ENCODE data around the gene CDCA5. TPM values are rescaled to one million over a fixed set of nuclear protein-coding genes. Genes with fewer than 3 reads are reported as not detected.

The CDCA5 gene
- total and polyA plus RNA-seq, 2 of the 4 experiments (the other 2 are of a cell fraction), result 9.1 to 14.0 TPM

GRCh38 chr11:65045728-65046127 is 38.1 kb downstream of the CDCA5 start:
- no peak overlapping the region for H4K5ac ChIP-seq (ENCODE audit: low read depth, low read length)
- TF ChIP-seq MAFK (IDR thresholded peaks at IDR 0.05; ENCODE audit: low read depth, low read length) (no peak), POLR2A (IDR thresholded peaks at IDR 0.05; ENCODE audit: low read depth, low read length) (no peak), MXI1 (IDR thresholded peaks at IDR 0.05; ENCODE audit: borderline replicate concordance, low read depth, low read length) (no peak), MAZ (IDR thresholded peaks at IDR 0.05; ENCODE audit: borderline replicate concordance, low read depth, low read length) (no peak), SMC3 (IDR thresholded peaks at IDR 0.05; ENCODE audit: low read depth, low read length) (no peak), CEBPB (IDR thresholded peaks at IDR 0.05; ENCODE audit: low read depth, low read length) (no peak), CHD1 (IDR thresholded peaks at IDR 0.05; ENCODE audit: low read depth, low read length) (no peak), NFE2L2 (IDR thresholded peaks at IDR 0.05; ENCODE audit: low read depth, low read length) (no peak), RFX5 (IDR thresholded peaks at IDR 0.05; ENCODE audit: low read depth, low read length) (no peak), BHLHE40 (IDR thresholded peaks at IDR 0.05; ENCODE audit: low read depth, low read length) (no peak), RAD21 (IDR thresholded peaks at IDR 0.05; ENCODE audit: low read length) (no peak), RCOR1 (IDR thresholded peaks at IDR 0.05; ENCODE audit: insufficient replicate concordance, low read length) (no peak)
- TF ChIP-seq, protein P1, sequence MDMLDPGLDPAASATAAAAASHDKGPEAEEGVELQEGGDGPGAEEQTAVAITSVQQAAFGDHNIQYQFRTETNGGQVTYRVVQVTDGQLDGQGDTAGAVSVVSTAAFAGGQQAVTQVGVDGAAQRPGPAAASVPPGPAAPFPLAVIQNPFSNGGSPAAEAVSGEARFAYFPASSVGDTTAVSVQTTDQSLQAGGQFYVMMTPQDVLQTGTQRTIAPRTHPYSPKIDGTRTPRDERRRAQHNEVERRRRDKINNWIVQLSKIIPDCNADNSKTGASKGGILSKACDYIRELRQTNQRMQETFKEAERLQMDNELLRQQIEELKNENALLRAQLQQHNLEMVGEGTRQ (IDR thresholded peaks at IDR 0.05; ENCODE audit: low read depth, low read length), result no peak
- TF ChIP-seq, protein P2, sequence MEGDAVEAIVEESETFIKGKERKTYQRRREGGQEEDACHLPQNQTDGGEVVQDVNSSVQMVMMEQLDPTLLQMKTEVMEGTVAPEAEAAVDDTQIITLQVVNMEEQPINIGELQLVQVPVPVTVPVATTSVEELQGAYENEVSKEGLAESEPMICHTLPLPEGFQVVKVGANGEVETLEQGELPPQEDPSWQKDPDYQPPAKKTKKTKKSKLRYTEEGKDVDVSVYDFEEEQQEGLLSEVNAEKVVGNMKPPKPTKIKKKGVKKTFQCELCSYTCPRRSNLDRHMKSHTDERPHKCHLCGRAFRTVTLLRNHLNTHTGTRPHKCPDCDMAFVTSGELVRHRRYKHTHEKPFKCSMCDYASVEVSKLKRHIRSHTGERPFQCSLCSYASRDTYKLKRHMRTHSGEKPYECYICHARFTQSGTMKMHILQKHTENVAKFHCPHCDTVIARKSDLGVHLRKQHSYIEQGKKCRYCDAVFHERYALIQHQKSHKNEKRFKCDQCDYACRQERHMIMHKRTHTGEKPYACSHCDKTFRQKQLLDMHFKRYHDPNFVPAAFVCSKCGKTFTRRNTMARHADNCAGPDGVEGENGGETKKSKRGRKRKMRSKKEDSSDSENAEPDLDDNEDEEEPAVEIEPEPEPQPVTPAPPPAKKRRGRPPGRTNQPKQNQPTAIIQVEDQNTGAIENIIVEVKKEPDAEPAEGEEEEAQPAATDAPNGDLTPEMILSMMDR (conservative IDR thresholded peaks at IDR 0.05; ENCODE audit: low read depth, low read length), result no peak
- TF ChIP-seq, protein P3, sequence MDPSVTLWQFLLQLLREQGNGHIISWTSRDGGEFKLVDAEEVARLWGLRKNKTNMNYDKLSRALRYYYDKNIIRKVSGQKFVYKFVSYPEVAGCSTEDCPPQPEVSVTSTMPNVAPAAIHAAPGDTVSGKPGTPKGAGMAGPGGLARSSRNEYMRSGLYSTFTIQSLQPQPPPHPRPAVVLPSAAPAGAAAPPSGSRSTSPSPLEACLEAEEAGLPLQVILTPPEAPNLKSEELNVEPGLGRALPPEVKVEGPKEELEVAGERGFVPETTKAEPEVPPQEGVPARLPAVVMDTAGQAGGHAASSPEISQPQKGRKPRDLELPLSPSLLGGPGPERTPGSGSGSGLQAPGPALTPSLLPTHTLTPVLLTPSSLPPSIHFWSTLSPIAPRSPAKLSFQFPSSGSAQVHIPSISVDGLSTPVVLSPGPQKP (IDR thresholded peaks at IDR 0.05; ENCODE audit: borderline replicate concordance, low read depth, low read length), result no peak
- intact Hi-C loops (cut with micrococcal nuclease), result no loop called here
- DNase-seq, result no peak
- H3K27me3 ChIP-seq (ENCODE audit: control insufficient read depth, insufficient read depth, low read length), result no peaks in the 10 kb centered on the region
- no peaks in the 10 kb centered on the region for H3K9me3 ChIP-seq (ENCODE audit: control insufficient read depth, insufficient read depth, low read length)
- H3K56ac ChIP-seq (ENCODE audit: extremely low read depth, insufficient read depth, low read length), result no peak overlapping the region
- no peaks in the 10 kb centered on the region for H3K4me1 ChIP-seq (ENCODE audit: control insufficient read depth, insufficient read depth, low read length)
- no peak overlapping the region for H2AK5ac ChIP-seq (ENCODE audit: low read depth, low read length)
- H2BK15ac ChIP-seq (ENCODE audit: low read depth, low read length), result no peak overlapping the region
- H2AFZ ChIP-seq (replicated peaks; ENCODE audit: low read length, poor library complexity), result no peak overlapping the region
- WGBS, 2 experiments (ENCODE audit: extremely low coverage in 2 of 2, insufficient read length in 1 of 2), result 87% methylated on average over 3 of the region's 7 CpGs; no CpG with 5 or more reads in 1 of the 2 experiments
- H3K9ac ChIP-seq (ENCODE audit: low read depth, low read length), result no peak overlapping the region
- no peak overlapping the region for H3K18ac ChIP-seq (ENCODE audit: low read depth, low read length)
- H2BK5ac ChIP-seq (ENCODE audit: low read depth, low read length, poor library complexity, severe bottlenecking), result no peak overlapping the region
- no peak overlapping the region for H3K4ac ChIP-seq (ENCODE audit: low read depth, low read length)
- H4K20me1 ChIP-seq (ENCODE audit: insufficient read depth, low read length), result peaks cover 5% of the 10 kb centered on the region; the same call in 1 of the 2 replicates
- ChIA-PET CTCF (interaction anchor here (0.7 kb wide), 1 partner anchor 13 kb away, joined by 8 read pairs; the partner anchor contains the start of gene NAALADL1), POLR2A (ENCODE audit: unreplicated experiment) (no interaction called here)
- no TSS peak for BruUV-seq (replicated peaks)
- no peak overlapping the region for H4K91ac ChIP-seq (ENCODE audit: insufficient read depth, low read depth, low read length)
- H3K14ac ChIP-seq (replicated peaks; ENCODE audit: low read depth, low read length), result no peak overlapping the region
- H2AK9ac ChIP-seq (replicated peaks; ENCODE audit: low read depth, low read length, poor library complexity), result no peak overlapping the region
- H3K79me1 ChIP-seq (ENCODE audit: low read depth in 1 of 2, low read length in 2 of 2), result peaks cover 17 to 37% of the 10 kb centered on the region in 2 experiments
- H2BK20ac ChIP-seq (ENCODE audit: low read depth, low read length), result no peak overlapping the region
- ATAC-seq (ENCODE audit: low read depth), result no peak
- H2BK120ac ChIP-seq (ENCODE audit: low read depth, low read length), result no peak overlapping the region
- H3K36me3 ChIP-seq (ENCODE audit: control insufficient read depth, insufficient read depth, low read length), result peaks cover 13% of the 10 kb centered on the region
- H4K8ac ChIP-seq (ENCODE audit: low read depth in 2 of 2, low read length in 2 of 2), result no peak overlapping the region
- H3K23ac ChIP-seq (ENCODE audit: low read depth, low read length), result no peak overlapping the region
- dilution Hi-C loops (cut with HindIII; ENCODE audit: low sequenced_read_pairs, unreplicated experiment), result no loop called here
- no peak overlapping the region for H3K4me2 ChIP-seq (ENCODE audit: low read depth, low read length)
- H3K4me3 ChIP-seq (ENCODE audit: insufficient read depth, low read depth, low read length), result no peak overlapping the region
- in situ Hi-C loops (cut with MboI; ENCODE audit: low sequenced_read_pairs), result no loop called here
- H3K9me1 ChIP-seq (ENCODE audit: insufficient read depth, low read length), result peaks cover 13% of the 10 kb centered on the region; the same call in 1 of the 2 replicates
- no peak overlapping the region for H3K27ac ChIP-seq (ENCODE audit: insufficient read depth, low read length)
